T1000 (cell line): ENCODE measurements around the gene MYBPH.

Experiments used
- DNase-seq: peaks from one replicate; lab custom pipeline; 2025; ENCODE audit warnings: mixed read lengths; lab: John Stamatoyannopoulos, UW

The MYBPH gene

GRCh38 chr1:203129501-203130231 is 46.0 kb downstream of the MYBPH start:
- DNase-seq = no peak

GRCh38 chr1:203128716-203129500 is 46.7 kb downstream of the MYBPH start:
- DNase-seq = no peak

GRCh38 chr1:203128431-203128715 is 47.3 kb downstream of the MYBPH start:
- no peak for DNase-seq

GRCh38 chr1:203127666-203128430 is 47.8 kb downstream of the MYBPH start, which contains the start of gene ADORA1:
ADORA1 (plus strand) TSS chr1:203127726; CDS start chr1:203128842, 1,116 bp downstream.
- DNase-seq = no peak

GRCh38 chr1:203126866-203127665 is 48.6 kb downstream of the MYBPH start:
- no peak for DNase-seq

- no peak for DNase-seq
Observed at GRCh38 chr1:203126151-203126865, 49.3 kb downstream of the MYBPH start.

- DNase-seq = no peak
Observed at GRCh38 chr1:203124546-203125317, 50.9 kb downstream of the MYBPH start.

GRCh38 chr1:203124011-203124410 is 51.6 kb downstream of the MYBPH start:
- no peak for DNase-seq

- no peak for DNase-seq
Observed at GRCh38 chr1:203122159-203122558, 53.5 kb downstream of the MYBPH start.

- no peak for DNase-seq
Observed at GRCh38 chr1:203121186-203122015, 54.2 kb downstream of the MYBPH start.

GRCh38 chr1:203120325-203121153 is 55.1 kb downstream of the MYBPH start:
- no peak for DNase-seq
